DOHH2 (cell line): ENCODE measurements around the gene ABCA1.

ENCODE experiments used
- EZH2phosphoT487 ChIP-seq: fragments of 200-600 bp; sonication (generic); IDR thresholded peaks from 2 replicates; pipeline ENCODE4 v1.6.1; 2017; ENCODE audit warnings: borderline replicate concordance, mild to moderate bottlenecking, antibody characterized with exemption, low read length, moderate library complexity, mixed read lengths
- TF ChIP-seq, protein P1 (sequence below): fragments of 200-600 bp; sonication (generic); IDR thresholded peaks from one replicate; pipeline ENCODE4 v1.5.1; 2014; ENCODE audit warnings: antibody characterized with exemption, mild to moderate bottlenecking, low read depth, low read length; ENCODE audit not compliant: poor library complexity, severe bottlenecking

- TF ChIP-seq, protein P1, sequence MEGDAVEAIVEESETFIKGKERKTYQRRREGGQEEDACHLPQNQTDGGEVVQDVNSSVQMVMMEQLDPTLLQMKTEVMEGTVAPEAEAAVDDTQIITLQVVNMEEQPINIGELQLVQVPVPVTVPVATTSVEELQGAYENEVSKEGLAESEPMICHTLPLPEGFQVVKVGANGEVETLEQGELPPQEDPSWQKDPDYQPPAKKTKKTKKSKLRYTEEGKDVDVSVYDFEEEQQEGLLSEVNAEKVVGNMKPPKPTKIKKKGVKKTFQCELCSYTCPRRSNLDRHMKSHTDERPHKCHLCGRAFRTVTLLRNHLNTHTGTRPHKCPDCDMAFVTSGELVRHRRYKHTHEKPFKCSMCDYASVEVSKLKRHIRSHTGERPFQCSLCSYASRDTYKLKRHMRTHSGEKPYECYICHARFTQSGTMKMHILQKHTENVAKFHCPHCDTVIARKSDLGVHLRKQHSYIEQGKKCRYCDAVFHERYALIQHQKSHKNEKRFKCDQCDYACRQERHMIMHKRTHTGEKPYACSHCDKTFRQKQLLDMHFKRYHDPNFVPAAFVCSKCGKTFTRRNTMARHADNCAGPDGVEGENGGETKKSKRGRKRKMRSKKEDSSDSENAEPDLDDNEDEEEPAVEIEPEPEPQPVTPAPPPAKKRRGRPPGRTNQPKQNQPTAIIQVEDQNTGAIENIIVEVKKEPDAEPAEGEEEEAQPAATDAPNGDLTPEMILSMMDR, result no peak
- no peak for TF ChIP-seq EZH2phosphoT487
Measured at GRCh38 chr9:104841601-104842141, 86.3 kb downstream of the ABCA1 start.
